ENCODE measurements around the gene PFDN4.

- no peak for TF ChIP-seq CTCF (IDR thresholded peaks at IDR 0.05)
- no peak for TF ChIP-seq POLR2A (IDR thresholded peaks at IDR 0.05)
Observed at GRCh38 chr20:54193817-54194216, 14.1 kb upstream of the PFDN4 start.
